ENCODE results near the gene OR51G2. TPM values are rescaled to one million over a fixed set of nuclear protein-coding genes. Genes with fewer than 3 reads are reported as not detected.

Gene OR51G2
- polyA plus RNA-seq, 1 donor: not detected

GRCh38 chr11:4863876-4864275 is 55.3 kb downstream of the OR51G2 start:
- DNase-seq (ENCODE audit: low read depth): no peak

Other genes with a start within 250 kb of the OR51G2 start
- gene OR51E2, start 221.5 kb downstream of the OR51G2 start, polyA plus RNA-seq (ENCODE audit: insufficient read length): 0.83 TPM
- gene MMP26, start 214.6 kb downstream of the OR51G2 start, polyA plus RNA-seq (ENCODE audit: insufficient read length): not detected
- gene OR51F1, start 149.4 kb downstream of the OR51G2 start, polyA plus RNA-seq (ENCODE audit: insufficient read length): not detected
- gene OR52R1, start 115.0 kb downstream of the OR51G2 start, polyA plus RNA-seq (ENCODE audit: insufficient read length): not detected
- not detected for gene OR51F2, start 98.0 kb downstream of the OR51G2 start, polyA plus RNA-seq (ENCODE audit: insufficient read length)
- not detected for gene OR51S1, start 70.1 kb downstream of the OR51G2 start, polyA plus RNA-seq (ENCODE audit: insufficient read length)
- not detected for gene OR51T1, start 37.5 kb downstream of the OR51G2 start, polyA plus RNA-seq (ENCODE audit: insufficient read length)
- not detected for gene OR51A7, start 15.6 kb downstream of the OR51G2 start, polyA plus RNA-seq (ENCODE audit: insufficient read length)
- not detected for gene OR51G1, start 5.0 kb upstream of the OR51G2 start, polyA plus RNA-seq (ENCODE audit: insufficient read length)
- not detected for gene OR51A4, start 28.3 kb upstream of the OR51G2 start, polyA plus RNA-seq (ENCODE audit: insufficient read length)
- gene OR51A2, start 36.4 kb upstream of the OR51G2 start, polyA plus RNA-seq (ENCODE audit: insufficient read length): not detected
- gene OR51L1, start 75.5 kb upstream of the OR51G2 start, polyA plus RNA-seq (ENCODE audit: insufficient read length): 0.06 TPM
- not detected for gene OR52J3, start 127.2 kb upstream of the OR51G2 start, polyA plus RNA-seq (ENCODE audit: insufficient read length)
- gene OR52E2, start 140.3 kb upstream of the OR51G2 start, polyA plus RNA-seq (ENCODE audit: insufficient read length): not detected
- gene OR52E1, start 150.2 kb upstream of the OR51G2 start, polyA plus RNA-seq (ENCODE audit: insufficient read length): not detected
- gene OR52A5, start 219.0 kb upstream of the OR51G2 start, polyA plus RNA-seq (ENCODE audit: insufficient read length): not detected
- 0.03 TPM for gene OR52A1, start 235.4 kb upstream of the OR51G2 start, polyA plus RNA-seq (ENCODE audit: insufficient read length)